GM12875 (cell line): Measurements from ENCODE around the gene TST.

Source experiments
- H3K4me3 ChIP-seq: one replicate; pipeline ENCODE4 v1.5.1; 2011; ENCODE audit warnings: low read depth, low read length, control low read depth
- CTCF ChIP-seq: IDR thresholded peaks from 2 replicates; pipeline ENCODE4 v1.5.1; 2011; ENCODE audit warnings: low read depth, mild to moderate bottlenecking, control low read depth, inconsistent platforms, low read length, moderate library complexity, borderline replicate concordance; ENCODE audit not compliant: insufficient read depth

Gene TST

GRCh38 chr22:37019309-37020191 lies at the start of gene TST, which contains the start of gene MPST:
TSS of gene TST (minus strand) at chr22:37019447. CDS start at chr22:37018732, 715 bp downstream.
TSS of gene MPST (plus strand) at chr22:37019742. CDS start at chr22:37019837, 95 bp downstream.
- TF ChIP-seq CTCF, result peak; percentile 28; the same call in 1 of the 2 replicates
- H3K4me3 ChIP-seq, result peak within 1 kb of the TSS; percentile 92

- no peak for TF ChIP-seq CTCF
- H3K4me3 ChIP-seq, result no peak overlapping the region
Observed at GRCh38 chr22:37068859-37069258, 49.6 kb upstream of the TST start.

GRCh38 chr22:37067428-37067827 lies 48.2 kb upstream of the TST start:
- TF ChIP-seq CTCF, result no peak
- H3K4me3 ChIP-seq, result no peak overlapping the region

- TF ChIP-seq CTCF, result no peak
- H3K4me3 ChIP-seq, result no peak overlapping the region
Observed at GRCh38 chr22:37065961-37066360, 46.7 kb upstream of the TST start.

GRCh38 chr22:37065180-37065579 lies 45.9 kb upstream of the TST start:
- H3K4me3 ChIP-seq, result no peak overlapping the region
- no peak for TF ChIP-seq CTCF

GRCh38 chr22:37064553-37064952 lies 45.3 kb upstream of the TST start:
- H3K4me3 ChIP-seq, result no peak overlapping the region
- TF ChIP-seq CTCF, result no peak
